Heart left ventricle (tissue), 16 donors: Measurements from ENCODE around the gene DDX25. TPM values are rescaled to one million over a fixed set of nuclear protein-coding genes. Genes with fewer than 3 reads are reported as not detected.

Experiments used
- ATAC-seq, 4 donors: fragments of 200-7000 bp; cut with Tn5 transposase; one replicate each; pipeline ENCODE4 v1.9.1; 2020 to 2022; ENCODE audit warnings: moderate library complexity in 4 of 4, mild to moderate bottlenecking in 3 of 4, moderate number of reproducible peaks in 1 of 4
- DNase-seq, 5 donors: peaks; one replicate each; pipeline ENCODE4 v3.0.0-alpha.2; 2020
- H3K27ac ChIP-seq, 12 donors: fragments of 200-600 bp; sonication (generic) in 4 of 12; one replicate each; pipeline versions ENCODE4 v1.5.0 to v1.8.0; 2016 to 2022; ENCODE audit warnings: mild to moderate bottlenecking in 2 of 12
- H3K27me3 ChIP-seq, 9 donors: fragments of 200-600 bp; sonication (generic) in 2 of 9; one replicate each; pipeline versions ENCODE4 v1.5.1 to v1.8.0; 2016 to 2022; ENCODE audit warnings: mild to moderate bottlenecking in 3 of 9
- H3K36me3 ChIP-seq, 9 donors: fragments of 200-600 bp; sonication (generic) in 2 of 9; one replicate each; pipeline versions ENCODE4 v1.5.0 to v1.8.0; 2018 to 2022; ENCODE audit warnings: mild to moderate bottlenecking in 2 of 9
- H3K4me1 ChIP-seq, 12 donors: fragments of 200-600 bp; sonication (generic) in 4 of 12; one replicate each; pipeline versions ENCODE4 v1.5.0 to v1.8.0; 2016 to 2022; ENCODE audit warnings: mild to moderate bottlenecking in 3 of 12
- H3K4me3 ChIP-seq, 12 donors: fragments of 200-600 bp; sonication (generic) in 4 of 12; one replicate each; pipeline versions ENCODE4 v1.5.0 to v1.8.0; 2017 to 2022; ENCODE audit warnings: mild to moderate bottlenecking in 9 of 12, moderate library complexity in 4 of 12
- H3K9me3 ChIP-seq, 12 donors: fragments of 200-600 bp; sonication (generic) in 4 of 12; one replicate each; pipeline versions ENCODE4 v1.5.0 to v1.8.0; 2016 to 2022; ENCODE audit warnings: mild to moderate bottlenecking in 1 of 12
- POLR2A ChIP-seq, 2 donors: fragments of 450-650 bp; IDR thresholded peaks; one replicate each; pipeline ENCODE4 v1.6.1; 2017; ENCODE audit warnings: antibody characterized with exemption in 2 of 2, mild to moderate bottlenecking in 2 of 2, moderate library complexity in 2 of 2
- WGBS, 4 donors: extraction: QIAGEN DNeasy Blood & Tissue Kit in 2 of 4; methylation state at CpG; one replicate each; pipeline versions ENCODE4 v1.1.5 to v1.1.7; 2013 to 2018; 5-methylcytosine and 5-hydroxymethylcytosine counted together
- intact Hi-C, 10 donors: fragments of 100-400 bp; cut with DNase I; formaldehyde crosslinking; loops; one replicate each; pipeline versions ENCODE4 v1.11.1 to v1.14.2; 2022
- polyA plus RNA-seq, 2 donors: library from polyadenylated mRNA; stranded (reverse); fragments of 200-250 nt; gene quantifications; one replicate each; pipeline ENCODE4 v1.2.3, GENCODE V29; 2013
- total RNA-seq, 9 donors: library from RNA; depleted of rRNA in 2 of 9; stranded (reverse); fragments of >200 nt in 2 of 9; fragmentation: NEBNext Ultra II Directional in 3 of 9; extraction: Animal tissue kit (Norgen Biotek cat#: 25700) in 3 of 9; gene quantifications; one replicate each; pipeline versions ENCODE4 v1.1.0 to v1.2.4, GENCODE V29; 2016 to 2023
- TF ChIP-seq, protein P1 (sequence below), 12 donors: fragments of 200-600 bp; sonication (generic) in 4 of 12; IDR thresholded peaks; one replicate each; pipeline versions ENCODE4 v1.5.0 to v1.8.0; 2018 to 2022; ENCODE audit warnings: antibody characterized with exemption in 12 of 12, mild to moderate bottlenecking in 5 of 12
- donor health status: ischemic (EF 13 %, LVEDD 7.1; RV severe dilation, severe dysfunction).
- donor health status: healthy with polysubstance abuse.
- donor health status: DM: no; HTN: yes; CAD: no.
- donor health status: DM: no; HTN: no; CAD: no.
- donor health status: ischemic (EF 25% LVEDD 6.9; RV normal size, moderate dysfunction).
- donor health status: ischemic (EF 25% LVEDD 5.7; RV mildly dilated, moderate dysfunction).
- donor health status: healthy.
- donor health status: DM: yes; HTN: yes; CAD: no.
- donor health status: ischemic (EF 35%, LVEDD 5.7; RV mildly dilated, moderate dysfunction).
- donor health status: nonischemic (EF 11% LVEDD 7.7; RV severe dilation, severe dysfunction).
- donor health status: DM: yes; HTN: yes; CAD: no.
- donor health status: PGD.
- donor health status: ischemic (EF 29% LVEDD 5.4; RV normal size, mild dysfunction).
- donor health status: nonischemic (EF 23%, LVEDD 6.1; RV moderate dilation, normal function).

DDX25 gene
- total and polyA plus RNA-seq, 11 donors: not detected

DNA sequence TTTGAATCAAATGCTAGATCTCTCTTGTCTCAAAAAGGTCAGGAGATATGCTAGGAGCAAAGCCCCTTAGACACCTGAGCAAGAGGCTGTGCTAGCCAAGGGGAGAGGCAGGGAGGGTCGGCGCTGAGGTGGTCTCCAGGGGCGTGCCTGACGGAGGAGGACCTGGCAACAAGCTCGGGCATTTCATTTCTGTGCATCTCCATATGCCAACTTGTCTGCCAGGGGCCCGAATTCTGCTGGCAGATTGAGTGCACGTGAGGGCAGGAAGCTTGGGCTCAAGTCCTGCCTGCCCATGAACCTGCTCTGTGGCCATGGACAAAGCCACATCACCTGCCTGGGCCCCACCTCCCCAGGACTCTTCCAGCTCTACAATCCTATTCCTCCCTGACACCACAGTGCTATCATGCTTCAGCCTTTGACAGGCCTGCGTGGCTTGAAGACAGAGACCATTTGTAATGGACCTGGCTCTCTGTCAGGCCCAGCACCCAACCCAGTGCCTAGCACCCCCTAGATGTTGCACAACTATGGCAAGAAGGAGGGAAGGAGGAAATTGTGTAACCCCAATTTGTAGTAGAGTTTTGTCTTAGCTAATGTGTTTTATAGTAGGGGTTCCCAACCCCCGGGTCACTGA, 25.3 kb downstream of the DDX25 start:
- 79 to 88% (median 85%) methylated on average over 8 to 9 of the region's 9 CpGs for WGBS, 4 donors
- DNase-seq (no peak), ATAC-seq (no peak)
- H3K9me3 ChIP-seq: no peaks in the 10 kb centered on the region
- intact Hi-C loops: loop anchor here in 2 of 10 donors (5.0 kb wide), 2 partner anchors 263 to 338 kb away; partner anchors contain the start of genes FOXRED1 (in 1 of the 2) and SRPRA (in 1 of the 2)
- no peak for TF ChIP-seq POLR2A (IDR thresholded peaks at IDR 0.05)
- no peaks in the 10 kb centered on the region for H3K36me3 ChIP-seq
- H3K4me1 ChIP-seq: no peaks in the 10 kb centered on the region
- no peak overlapping the region for H3K27ac ChIP-seq
- H3K4me3 ChIP-seq: no peak overlapping the region
- peaks cover 0 to 6% (median 0%) of the 10 kb centered on the region in 9 donors for H3K27me3 ChIP-seq

DNA sequence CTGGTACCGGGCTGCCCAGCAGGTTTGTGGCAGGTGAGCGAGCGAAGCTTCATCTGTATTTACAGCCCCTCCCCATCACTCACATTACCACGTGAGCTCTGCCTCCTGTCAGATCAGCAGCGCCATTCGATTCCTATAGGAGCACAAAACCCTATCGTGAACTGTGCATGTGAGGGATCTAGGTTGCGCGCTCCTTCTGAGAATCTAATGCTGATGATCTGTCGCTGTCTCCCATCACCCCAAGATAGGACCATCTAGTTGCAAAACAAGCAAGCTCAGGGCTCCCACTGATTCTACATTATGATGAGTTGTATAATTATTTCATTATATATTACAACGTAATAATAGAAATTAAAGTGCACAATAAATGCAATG, 25.8 kb downstream of the DDX25 start:
- TF ChIP-seq, protein P1, sequence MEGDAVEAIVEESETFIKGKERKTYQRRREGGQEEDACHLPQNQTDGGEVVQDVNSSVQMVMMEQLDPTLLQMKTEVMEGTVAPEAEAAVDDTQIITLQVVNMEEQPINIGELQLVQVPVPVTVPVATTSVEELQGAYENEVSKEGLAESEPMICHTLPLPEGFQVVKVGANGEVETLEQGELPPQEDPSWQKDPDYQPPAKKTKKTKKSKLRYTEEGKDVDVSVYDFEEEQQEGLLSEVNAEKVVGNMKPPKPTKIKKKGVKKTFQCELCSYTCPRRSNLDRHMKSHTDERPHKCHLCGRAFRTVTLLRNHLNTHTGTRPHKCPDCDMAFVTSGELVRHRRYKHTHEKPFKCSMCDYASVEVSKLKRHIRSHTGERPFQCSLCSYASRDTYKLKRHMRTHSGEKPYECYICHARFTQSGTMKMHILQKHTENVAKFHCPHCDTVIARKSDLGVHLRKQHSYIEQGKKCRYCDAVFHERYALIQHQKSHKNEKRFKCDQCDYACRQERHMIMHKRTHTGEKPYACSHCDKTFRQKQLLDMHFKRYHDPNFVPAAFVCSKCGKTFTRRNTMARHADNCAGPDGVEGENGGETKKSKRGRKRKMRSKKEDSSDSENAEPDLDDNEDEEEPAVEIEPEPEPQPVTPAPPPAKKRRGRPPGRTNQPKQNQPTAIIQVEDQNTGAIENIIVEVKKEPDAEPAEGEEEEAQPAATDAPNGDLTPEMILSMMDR (IDR thresholded peaks at IDR 0.05): no peak
- no peak for TF ChIP-seq POLR2A (IDR thresholded peaks at IDR 0.05)
- no peaks in the 10 kb centered on the region for H3K36me3 ChIP-seq
- no peak overlapping the region for H3K27ac ChIP-seq
- H3K4me1 ChIP-seq: no peaks in the 10 kb centered on the region
- H3K9me3 ChIP-seq: no peaks in the 10 kb centered on the region
- ATAC-seq (no peak), DNase-seq (no peak)
- H3K4me3 ChIP-seq: no peak overlapping the region
- 89 to 92% (median 90%) methylated on average over 11 of the region's 11 CpGs for WGBS, 4 donors
- intact Hi-C loops: no loop called here
- peaks cover 0 to 6% (median 0%) of the 10 kb centered on the region in 9 donors for H3K27me3 ChIP-seq

DNA sequence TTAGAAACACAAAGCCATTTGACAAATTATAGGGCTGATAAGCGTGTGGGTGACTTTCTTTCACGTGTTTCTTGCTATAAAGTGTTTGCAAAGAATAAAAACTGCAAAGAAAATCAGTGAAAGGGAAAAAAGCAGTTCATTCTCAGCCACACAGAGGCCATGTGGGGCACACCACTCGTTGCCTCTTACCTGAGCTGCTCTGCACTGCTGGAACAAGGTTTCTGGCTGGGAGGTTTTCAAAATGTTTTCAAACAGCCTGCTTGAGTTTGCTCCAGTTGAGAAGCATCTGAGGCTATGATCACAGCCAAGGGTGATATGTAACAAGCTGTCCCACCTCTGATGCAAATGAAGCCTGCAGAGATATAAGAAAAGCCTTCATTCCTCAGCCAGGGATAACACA, 26.8 kb downstream of the DDX25 start:
- DNase-seq: no peak
- no peak overlapping the region for H3K4me3 ChIP-seq
- WGBS, 4 donors: 80 to 84% (median 83%) methylated on average over 3 of the region's 3 CpGs
- peaks cover 0 to 6% (median 0%) of the 10 kb centered on the region in 9 donors for H3K27me3 ChIP-seq
- no peaks in the 10 kb centered on the region for H3K9me3 ChIP-seq
- intact Hi-C loops: no loop called here
- ATAC-seq: no peak
- no peaks in the 10 kb centered on the region for H3K4me1 ChIP-seq
- no peaks in the 10 kb centered on the region for H3K36me3 ChIP-seq
- TF ChIP-seq, protein P1 (IDR thresholded peaks at IDR 0.05): no peak
- TF ChIP-seq POLR2A (IDR thresholded peaks at IDR 0.05): no peak
- H3K27ac ChIP-seq: no peak overlapping the region

DNA sequence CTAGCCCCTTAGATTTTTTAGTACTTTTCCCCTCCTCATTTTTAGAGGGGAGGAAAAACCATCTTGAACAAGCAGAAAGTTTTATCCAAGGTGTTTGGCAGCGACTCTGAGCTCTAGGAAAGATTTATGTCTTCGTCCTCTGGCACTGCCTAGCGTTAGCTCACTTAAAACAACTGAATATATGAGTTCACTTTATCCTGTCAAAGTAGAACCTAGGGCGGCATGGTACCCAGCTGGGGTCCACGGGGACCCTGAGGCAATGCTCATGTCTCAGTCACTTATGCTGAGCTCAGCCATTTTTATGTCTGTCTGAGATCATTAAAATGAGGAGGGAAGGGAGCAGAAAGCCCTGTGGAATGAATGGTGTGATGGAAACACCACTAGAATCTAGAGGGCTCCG, 27.4 kb downstream of the DDX25 start:
- DNase-seq (no peak), ATAC-seq (no peak)
- Histone ChIP-seq H3K27ac (no peak overlapping the region), H3K4me1 (no peaks in the 10 kb centered on the region), H3K4me3 (no peak overlapping the region), H3K36me3 (no peaks in the 10 kb centered on the region), H3K9me3 (no peaks in the 10 kb centered on the region), H3K27me3 (peaks cover 0 to 6% (median 0%) of the 10 kb centered on the region in 9 donors)
- WGBS, 4 donors: 87 to 89% (median 88%) methylated on average over 6 of the region's 6 CpGs
- TF ChIP-seq, protein P1 (IDR thresholded peaks at IDR 0.05): no peak
- TF ChIP-seq POLR2A (IDR thresholded peaks at IDR 0.05): no peak
- intact Hi-C loops: no loop called here

DNA sequence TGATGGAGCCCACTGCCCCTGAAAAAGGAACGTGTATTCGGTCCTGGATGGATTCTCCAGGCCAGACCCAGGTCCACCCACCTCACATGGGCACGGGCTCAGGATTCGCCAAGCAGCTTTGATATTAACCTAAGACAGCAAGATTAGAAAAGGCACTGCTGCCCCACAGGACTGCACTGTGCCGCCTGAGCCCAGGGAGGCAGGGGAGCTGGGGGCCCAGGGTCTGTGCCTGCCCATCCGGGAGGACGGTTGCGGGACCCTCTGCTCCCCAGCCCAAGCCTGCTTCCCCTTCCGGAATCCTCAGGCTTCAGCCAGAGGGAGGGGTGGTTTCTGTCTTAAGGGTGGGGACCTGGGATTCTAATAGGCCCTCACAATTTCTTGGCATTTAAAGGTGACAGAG, 28.0 kb downstream of the DDX25 start:
- Histone ChIP-seq H3K9me3 (no peaks in the 10 kb centered on the region), H3K36me3 (no peaks in the 10 kb centered on the region), H3K27me3 (peaks cover 0 to 6% (median 0%) of the 10 kb centered on the region in 9 donors), H3K4me3 (no peak overlapping the region), H3K4me1 (no peaks in the 10 kb centered on the region), H3K27ac (no peak overlapping the region)
- TF ChIP-seq, protein P1 (IDR thresholded peaks at IDR 0.05): no peak
- TF ChIP-seq POLR2A (IDR thresholded peaks at IDR 0.05): no peak
- no peak for ATAC-seq
- no peak for DNase-seq
- 80 to 82% (median 81%) methylated on average over 9 of the region's 9 CpGs for WGBS, 4 donors
- intact Hi-C loops: no loop called here
